Measurements from ENCODE around the gene FMN2. TPM values are rescaled to one million over a fixed set of nuclear protein-coding genes. Genes with fewer than 3 reads are reported as not detected.

The FMN2 gene
- polyA plus RNA-seq, 3 donors = not detected

- Mint-ChIP-seq H3K36me3 (no peaks in the 10 kb centered on the region), H3K27ac (no peak overlapping the region), H3K27me3 (ENCODE audit: low read depth in 3 of 3) (peaks cover 0 to under 1% (median 0%) of the 10 kb centered on the region in 3 donors), H3K4me1 (no peaks in the 10 kb centered on the region), H3K4me3 (no peak overlapping the region), H3K9me3 (no peaks in the 10 kb centered on the region)
- Histone ChIP-seq H3K36me3 (replicated peaks in 1 of 2; ENCODE audit: control insufficient read depth in 1 of 2, insufficient read depth in 2 of 2, low read length in 2 of 2) (no peaks in the 10 kb centered on the region), H3K27ac (ENCODE audit: low read depth in 1 of 2, low read length in 2 of 2) (no peak overlapping the region), H3K4me3 (replicated peaks in 1 of 3; ENCODE audit: low read depth in 2 of 3, low read length in 3 of 3) (no peak overlapping the region), H4K20me1 (ENCODE audit: insufficient read depth, low read length) (no peaks in the 10 kb centered on the region), H3K9me3 (replicated peaks in 1 of 2; ENCODE audit: control insufficient read depth in 1 of 2, insufficient read depth in 1 of 2, low read length in 2 of 2) (no peaks in the 10 kb centered on the region), H3K4me1 (ENCODE audit: control insufficient read depth in 1 of 2, insufficient read depth in 2 of 2, low read length in 2 of 2) (no peaks in the 10 kb centered on the region), H3K27me3 (ENCODE audit: control insufficient read depth in 2 of 2, insufficient read depth in 2 of 2, low read length in 2 of 2) (no peaks in the 10 kb centered on the region), H3K9ac (ENCODE audit: insufficient read depth, low read length, poor library complexity, severe bottlenecking) (no peak overlapping the region), H3K4me2 (replicated peaks; ENCODE audit: extremely low read depth, low read length, poor library complexity, severe bottlenecking) (no peak overlapping the region), H2AFZ (ENCODE audit: insufficient read depth, low read depth, low read length, poor library complexity, severe bottlenecking) (no peak overlapping the region), H3K79me2 (ENCODE audit: insufficient read depth, low read length) (no peaks in the 10 kb centered on the region)
- no peak for TF ChIP-seq CTCF (IDR thresholded peaks at IDR 0.05)
- intact Hi-C loops (cut with micrococcal nuclease) = no loop called here
- 86% methylated on average over 7 of the region's 7 CpGs for WGBS (ENCODE audit: insufficient coverage)
- no peak for DNase-seq
Observed at GRCh38 chr1:240462766-240463395, 371.2 kb downstream of the FMN2 start.

GRCh38 chr1:240464099-240464498 is 372.4 kb downstream of the FMN2 start:
- H3K4me1 ChIP-seq (ENCODE audit: control insufficient read depth in 1 of 2, insufficient read depth in 2 of 2, low read length in 2 of 2) = no peaks in the 10 kb centered on the region
- no peaks in the 10 kb centered on the region for H4K20me1 ChIP-seq (ENCODE audit: insufficient read depth, low read length)
- no peaks in the 10 kb centered on the region for H3K36me3 Mint-ChIP-seq
- WGBS (ENCODE audit: insufficient coverage) = no CpG with 5 or more reads among the region's 2 CpGs
- no peaks in the 10 kb centered on the region for H3K4me1 Mint-ChIP-seq
- no peaks in the 10 kb centered on the region for H3K27me3 ChIP-seq (ENCODE audit: control insufficient read depth in 2 of 2, insufficient read depth in 2 of 2, low read length in 2 of 2)
- H3K9me3 ChIP-seq (replicated peaks in 1 of 2; ENCODE audit: control insufficient read depth in 1 of 2, insufficient read depth in 1 of 2, low read length in 2 of 2) = no peaks in the 10 kb centered on the region
- no peak overlapping the region for H3K4me3 ChIP-seq (replicated peaks in 1 of 3; ENCODE audit: low read depth in 2 of 3, low read length in 3 of 3)
- no peak overlapping the region for H3K4me3 Mint-ChIP-seq
- intact Hi-C loops (cut with micrococcal nuclease) = no loop called here
- TF ChIP-seq CTCF (IDR thresholded peaks at IDR 0.05) = no peak
- H3K4me2 ChIP-seq (replicated peaks; ENCODE audit: extremely low read depth, low read length, poor library complexity, severe bottlenecking) = no peak overlapping the region
- H3K27ac Mint-ChIP-seq = no peak overlapping the region
- no peak for DNase-seq
- no peaks in the 10 kb centered on the region for H3K79me2 ChIP-seq (ENCODE audit: insufficient read depth, low read length)
- no peaks in the 10 kb centered on the region for H3K36me3 ChIP-seq (replicated peaks in 1 of 2; ENCODE audit: control insufficient read depth in 1 of 2, insufficient read depth in 2 of 2, low read length in 2 of 2)
- no peaks in the 10 kb centered on the region for H3K9me3 Mint-ChIP-seq
- H2AFZ ChIP-seq (ENCODE audit: insufficient read depth, low read depth, low read length, poor library complexity, severe bottlenecking) = no peak overlapping the region
- no peak overlapping the region for H3K27ac ChIP-seq (ENCODE audit: low read depth in 1 of 2, low read length in 2 of 2)
- no peaks in the 10 kb centered on the region for H3K27me3 Mint-ChIP-seq (ENCODE audit: low read depth in 3 of 3)
- H3K9ac ChIP-seq (ENCODE audit: insufficient read depth, low read length, poor library complexity, severe bottlenecking) = no peak overlapping the region
